Measurements from ENCODE around the gene SMCO3. TPM values are rescaled to one million over a fixed set of nuclear protein-coding genes. Genes with fewer than 3 reads are reported as not detected.

Gene SMCO3
- total RNA-seq, 2 donors from 2014 or later = 1.3 to 4.3 TPM

DNA sequence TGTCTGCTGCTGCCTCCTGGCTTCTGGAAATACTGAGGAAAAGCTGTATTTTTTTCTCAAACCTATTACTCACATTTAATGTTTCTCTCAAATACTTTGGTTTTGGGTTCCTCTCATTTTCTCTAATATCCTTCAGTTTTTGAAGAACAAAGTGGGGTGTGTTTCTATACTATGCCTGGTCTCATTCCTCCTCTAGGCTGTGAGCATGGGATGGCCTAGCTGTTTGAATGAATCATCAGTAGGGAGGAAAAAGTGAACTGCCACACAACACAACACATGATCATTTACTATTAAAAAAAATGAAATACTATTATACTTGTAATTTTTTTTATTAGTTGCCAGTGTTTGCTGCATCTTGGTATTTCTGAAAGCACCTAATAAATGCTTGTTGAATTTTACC is 11.3 kb upstream of the SMCO3 start:
- H3K9me3 ChIP-seq = no peaks in the 10 kb centered on the region
- H3K27me3 ChIP-seq = no peaks in the 10 kb centered on the region
- no peak overlapping the region for H3K4me3 ChIP-seq
- intact Hi-C loops (cut with DNase I) = no loop called here
- ATAC-seq (no peak), DNase-seq (no peak)
- TF ChIP-seq, protein P1, sequence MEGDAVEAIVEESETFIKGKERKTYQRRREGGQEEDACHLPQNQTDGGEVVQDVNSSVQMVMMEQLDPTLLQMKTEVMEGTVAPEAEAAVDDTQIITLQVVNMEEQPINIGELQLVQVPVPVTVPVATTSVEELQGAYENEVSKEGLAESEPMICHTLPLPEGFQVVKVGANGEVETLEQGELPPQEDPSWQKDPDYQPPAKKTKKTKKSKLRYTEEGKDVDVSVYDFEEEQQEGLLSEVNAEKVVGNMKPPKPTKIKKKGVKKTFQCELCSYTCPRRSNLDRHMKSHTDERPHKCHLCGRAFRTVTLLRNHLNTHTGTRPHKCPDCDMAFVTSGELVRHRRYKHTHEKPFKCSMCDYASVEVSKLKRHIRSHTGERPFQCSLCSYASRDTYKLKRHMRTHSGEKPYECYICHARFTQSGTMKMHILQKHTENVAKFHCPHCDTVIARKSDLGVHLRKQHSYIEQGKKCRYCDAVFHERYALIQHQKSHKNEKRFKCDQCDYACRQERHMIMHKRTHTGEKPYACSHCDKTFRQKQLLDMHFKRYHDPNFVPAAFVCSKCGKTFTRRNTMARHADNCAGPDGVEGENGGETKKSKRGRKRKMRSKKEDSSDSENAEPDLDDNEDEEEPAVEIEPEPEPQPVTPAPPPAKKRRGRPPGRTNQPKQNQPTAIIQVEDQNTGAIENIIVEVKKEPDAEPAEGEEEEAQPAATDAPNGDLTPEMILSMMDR (IDR thresholded peaks at IDR 0.05) = no peak
- no peak for TF ChIP-seq POLR2A (IDR thresholded peaks at IDR 0.05)
- no peak overlapping the region for H3K27ac ChIP-seq
- H3K4me1 ChIP-seq = no peaks in the 10 kb centered on the region
- no peaks in the 10 kb centered on the region for H3K36me3 ChIP-seq (replicated peaks in 1 of 2; ENCODE audit: insufficient read depth in 1 of 2, low read depth in 2 of 2)

DNA sequence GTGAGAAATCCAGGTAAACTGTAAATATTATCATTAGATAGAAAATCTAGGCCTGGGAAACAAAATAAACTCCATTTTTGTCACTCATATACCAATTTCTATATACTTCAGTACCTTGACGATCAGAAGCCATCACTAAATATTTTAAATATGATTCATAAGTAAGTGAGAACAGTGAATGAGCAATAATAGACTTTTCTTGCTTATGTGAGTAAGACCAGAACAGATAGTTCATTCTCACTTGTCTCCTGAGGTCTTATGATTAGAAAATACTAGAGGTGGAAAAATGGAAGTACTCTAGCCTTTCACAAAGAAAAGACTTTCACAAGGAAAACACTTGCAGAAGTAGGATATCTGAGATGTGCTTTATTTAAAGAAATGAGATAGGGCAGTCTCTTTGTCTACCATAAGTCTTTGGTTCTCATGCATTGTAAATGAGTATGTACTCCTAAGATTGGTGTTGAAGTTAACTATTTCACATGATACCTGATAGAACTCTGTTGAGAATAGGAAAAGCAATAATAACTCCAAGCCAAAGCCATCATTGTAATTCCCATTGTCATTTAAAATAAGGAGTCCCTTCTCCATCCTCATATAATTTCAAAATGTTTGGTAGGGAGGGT is 10.1 kb upstream of the SMCO3 start:
- no peaks in the 10 kb centered on the region for H3K27me3 ChIP-seq
- H3K9me3 ChIP-seq = no peaks in the 10 kb centered on the region
- TF ChIP-seq, protein P1 (IDR thresholded peaks at IDR 0.05) = no peak
- no peak for TF ChIP-seq POLR2A (IDR thresholded peaks at IDR 0.05)
- 86 to 87% methylated on average over 1 of the region's 1 CpG for WGBS, 2 donors
- DNase-seq = no peak
- no peak overlapping the region for H3K4me3 ChIP-seq
- H3K27ac ChIP-seq = no peak overlapping the region
- intact Hi-C loops (cut with DNase I) = no loop called here
- H3K36me3 ChIP-seq (replicated peaks in 1 of 2; ENCODE audit: insufficient read depth in 1 of 2, low read depth in 2 of 2) = no peaks in the 10 kb centered on the region
- no peak for ATAC-seq
- H3K4me1 ChIP-seq = no peaks in the 10 kb centered on the region

DNA sequence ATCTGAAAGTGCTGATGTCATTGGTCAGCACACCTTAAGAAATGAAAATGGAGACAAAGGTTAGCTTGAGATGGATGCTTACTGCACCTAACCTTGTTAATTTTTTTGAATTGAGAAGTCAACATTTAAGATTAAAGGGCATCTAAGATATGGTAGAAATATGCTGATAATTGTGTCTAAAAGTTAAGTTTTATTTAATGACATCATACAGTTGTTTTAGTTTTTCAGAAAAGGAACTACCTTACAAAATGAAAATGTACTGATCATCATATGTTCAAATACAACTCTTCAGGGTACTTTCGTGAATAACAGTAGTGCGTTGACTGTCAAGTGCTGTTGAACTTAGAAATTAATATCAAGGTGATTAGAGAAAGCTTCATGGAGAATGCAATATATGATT is 2.5 kb downstream of the SMCO3 start:
- no peaks in the 10 kb centered on the region for H3K9me3 ChIP-seq
- H3K4me3 ChIP-seq = no peak overlapping the region
- no peak overlapping the region for H3K27ac ChIP-seq
- DNase-seq = no peak
- TF ChIP-seq, protein P1 (IDR thresholded peaks at IDR 0.05) = no peak
- TF ChIP-seq POLR2A (IDR thresholded peaks at IDR 0.05) = no peak
- no peaks in the 10 kb centered on the region for H3K4me1 ChIP-seq
- 72 to 79% methylated on average over 2 of the region's 2 CpGs for WGBS, 2 donors
- no peaks in the 10 kb centered on the region for H3K27me3 ChIP-seq
- H3K36me3 ChIP-seq (replicated peaks in 1 of 2; ENCODE audit: insufficient read depth in 1 of 2, low read depth in 2 of 2) = no peaks in the 10 kb centered on the region
- no peak for ATAC-seq
- intact Hi-C loops (cut with DNase I) = no loop called here

DNA sequence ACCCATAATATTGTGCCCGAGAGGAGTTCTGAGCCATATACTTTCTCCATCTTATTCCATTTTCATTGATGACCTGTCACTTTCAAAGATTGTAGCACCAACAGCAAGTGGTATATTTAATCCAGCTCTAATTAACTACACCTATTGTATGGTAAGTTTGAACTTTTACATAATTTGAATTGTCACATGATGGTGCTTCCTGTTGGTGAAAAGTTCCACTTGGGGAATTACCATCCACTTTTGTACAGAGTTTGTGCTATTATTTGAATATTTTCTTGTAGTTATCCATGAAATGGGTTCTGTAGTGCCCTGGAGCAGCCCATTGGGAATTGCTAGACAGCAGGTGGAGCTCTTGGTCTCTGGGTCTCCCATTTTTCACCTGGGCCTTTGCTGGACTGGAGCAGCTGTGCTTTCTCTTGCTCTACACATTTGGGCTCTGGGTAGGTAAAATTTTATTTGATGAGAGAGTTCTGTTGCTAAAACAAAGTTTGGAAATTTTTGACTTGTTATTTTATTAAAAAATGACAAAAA is 3.0 kb downstream of the SMCO3 start:
- Histone ChIP-seq H3K4me3 (no peak overlapping the region), H3K27me3 (no peaks in the 10 kb centered on the region), H3K4me1 (no peaks in the 10 kb centered on the region), H3K36me3 (replicated peaks in 1 of 2; ENCODE audit: insufficient read depth in 1 of 2, low read depth in 2 of 2) (no peaks in the 10 kb centered on the region), H3K9me3 (no peaks in the 10 kb centered on the region), H3K27ac (no peak overlapping the region)
- 86 to 88% methylated on average over 1 of the region's 1 CpG for WGBS, 2 donors
- peak; percentile 42 to 60 (median 51) for DNase-seq
- TF ChIP-seq, protein P1 (IDR thresholded peaks at IDR 0.05) = peak in 6 of 7 experiments; percentile 35 to 56 (median 48)
- TF ChIP-seq POLR2A (IDR thresholded peaks at IDR 0.05) = no peak
- peak; percentile 77 for ATAC-seq
- intact Hi-C loops (cut with DNase I) = no loop called here
